ENCODE results near the gene DMD. TPM values are rescaled to one million over a fixed set of nuclear protein-coding genes. Genes with fewer than 3 reads are reported as not detected.

The DMD gene
- total and polyA plus RNA-seq, 2 of the 8 experiments (the other 6 are each of a cell fraction or from before 2014, with no cell fraction given): 4.8 to 7.4 TPM

GRCh38 chrX:32871636-32872035 is 339.7 kb downstream of the DMD start (continued):
- TF ChIP-seq CHD7 (IDR thresholded peaks at IDR 0.05; ENCODE audit: insufficient replicate concordance, low read length): no peak
- no peak for TF ChIP-seq SUZ12 (IDR thresholded peaks at IDR 0.05; ENCODE audit: low read length)
- no peak for TF ChIP-seq POLR2AphosphoS5 (IDR thresholded peaks at IDR 0.05; ENCODE audit: low read depth, low read length)
- no peak for TF ChIP-seq NRF1 (IDR thresholded peaks at IDR 0.05; ENCODE audit: low read depth, low read length)
- no peak for TF ChIP-seq TCF12 (IDR thresholded peaks at IDR 0.05; ENCODE audit: low read depth, low read length)
- TF ChIP-seq CTCF (IDR thresholded peaks at IDR 0.05; ENCODE audit: control extremely low read depth in 1 of 3, insufficient read depth in 1 of 3, low read depth in 1 of 3, low read length in 3 of 3): no peak
- TF ChIP-seq ZNF274 (IDR thresholded peaks at IDR 0.05; ENCODE audit: borderline replicate concordance, extremely low read depth, low read length): no peak
- no peak for TF ChIP-seq MAX (IDR thresholded peaks at IDR 0.05)
- no peak for TF ChIP-seq CHD1 (IDR thresholded peaks at IDR 0.05; ENCODE audit: low read depth, low read length)
- TF ChIP-seq CEBPB (IDR thresholded peaks at IDR 0.05; ENCODE audit: low read depth, low read length): no peak

Data from H1 (cell line).